Spleen (tissue), 11 donors: ENCODE measurements around the gene PRKCH. TPM values are rescaled to one million over a fixed set of nuclear protein-coding genes. Genes with fewer than 3 reads are reported as not detected.
"Not testable (repeated sequence)": the region's sequence is repeated elsewhere in the genome, so short reads cannot be mapped to it uniquely, and the experiment has no call there.

Experiments
- DNase-seq: peaks from one replicate; pipeline ENCODE4 v3.0.0-alpha.2; 2020
- H3K27ac ChIP-seq, 8 donors: fragments of 200-600 bp; sonication (generic) in 7 of 8; 1 replicate in 4 of 8; 2 replicates in 4 of 8; pipeline versions ENCODE4 v1.5.0 to v1.8.0; 2016 to 2021; ENCODE audit warnings: inconsistent platforms in 4 of 8, mild to moderate bottlenecking in 4 of 8, moderate library complexity in 1 of 8
- H3K27me3 ChIP-seq, 7 donors: fragments of 200-600 bp; sonication (generic) in 6 of 7; replicated peaks in 1 of 7; 1 replicate in 4 of 7; 2 replicates in 3 of 7; pipeline versions ENCODE4 v1.5.0 to v1.8.0; 2016 to 2021; ENCODE audit warnings: inconsistent platforms in 3 of 7, mild to moderate bottlenecking in 1 of 7
- H3K36me3 ChIP-seq, 6 donors: fragments of 200-600 bp; sonication (generic) in 5 of 6; 1 replicate in 4 of 6; 2 replicates in 2 of 6; pipeline versions ENCODE4 v1.5.0 to v1.8.0; 2016 to 2021; ENCODE audit warnings: inconsistent platforms in 2 of 6
- H3K4me1 ChIP-seq, 6 donors: fragments of 200-600 bp; sonication (generic) in 5 of 6; 1 replicate in 3 of 6; 2 replicates in 3 of 6; pipeline versions ENCODE4 v1.5.0 to v1.8.0; 2016 to 2021; ENCODE audit warnings: inconsistent platforms in 3 of 6
- H3K4me3 ChIP-seq, 8 donors: fragments of 200-600 bp; sonication (generic) in 7 of 8; 1 replicate in 4 of 8; 2 replicates in 4 of 8; pipeline versions ENCODE4 v1.5.0 to v1.8.0; 2016 to 2021; ENCODE audit warnings: inconsistent platforms in 4 of 8, mild to moderate bottlenecking in 4 of 8, moderate library complexity in 2 of 8
- H3K9me3 ChIP-seq, 8 donors: fragments of 200-600 bp; sonication (generic) in 7 of 8; 1 replicate in 4 of 8; 2 replicates in 4 of 8; pipeline versions ENCODE4 v1.5.0 to v1.8.0; 2016 to 2021; ENCODE audit warnings: inconsistent platforms in 4 of 8
- POLR2A ChIP-seq, 3 donors: fragments of 450-650 bp; IDR thresholded peaks; one replicate each; pipeline ENCODE4 v1.5.1; 2017; ENCODE audit warnings: antibody characterized with exemption in 3 of 3, mild to moderate bottlenecking in 1 of 3
- POLR2AphosphoS5 ChIP-seq, 3 donors: sonication (generic); formaldehyde crosslinking; IDR thresholded peaks; one replicate each; pipeline ENCODE4 v1.5.1; 2017; ENCODE audit warnings: antibody characterized with exemption in 3 of 3
- WGBS, 5 donors: extraction: QIAGEN DNeasy Blood & Tissue Kit in 3 of 5; methylation state at CpG; one replicate each; pipeline versions ENCODE4 v1.1.5 to v1.1.7; 2013 to 2018; 5-methylcytosine and 5-hydroxymethylcytosine counted together
- intact Hi-C: fragments of 100-400 bp; cut with DNase I; formaldehyde crosslinking; loops from one replicate; pipeline ENCODE4 v1.15.0; 2023; ENCODE audit warnings: low total_unique reads
- polyA plus RNA-seq, 3 donors: library from polyadenylated mRNA; stranded (reverse); fragments of 200-250 nt; gene quantifications; one replicate each; pipeline ENCODE4 v1.2.1, GENCODE V29; 2013
- total RNA-seq, 7 donors: library from RNA; depleted of rRNA in 3 of 7; stranded (reverse); fragments of >200 nt in 3 of 7; fragmentation: NEBNext Ultra II Directional in 4 of 7; extraction: Animal tissue kit (Norgen Biotek cat#: 25700) in 4 of 7; gene quantifications; one replicate each; pipeline versions ENCODE4 v1.1.0 to v1.2.1, GENCODE V29; 2016 to 2021
- TF ChIP-seq, protein P1 (sequence below), 11 experiments: fragments of 200-600 bp in 7 of 11; fragments of 450-650 bp in 4 of 11; sonication (generic) in 4 of 11; IDR thresholded peaks in 8 of 11; conservative IDR thresholded peaks in 3 of 11; 1 replicate in 7 of 11; 2 replicates in 4 of 11; pipeline versions ENCODE4 v1.4.0 to v1.8.0; 2016 to 2021; ENCODE audit warnings: antibody characterized with exemption in 11 of 11, inconsistent platforms in 4 of 11, mild to moderate bottlenecking in 1 of 11
- donor health status: healthy with polysubstance abuse.
- donor health status: DM: no; HTN: no; CAD: no; lungs with moderate emphysema.
- donor health status: DM: no; HTN: no; CAD: no.
- donor health status: Bipolar disorder and iron deficiency.
- donor health status: healthy.
- donor health status: DM: no; HTN: no; CAD: no.
- donor health status: DM: yes; HTN: yes; CAD: no.

Gene PRKCH
- total and polyA plus RNA-seq, 10 donors, result 10.0 to 184 (median 105) TPM

DNA sequence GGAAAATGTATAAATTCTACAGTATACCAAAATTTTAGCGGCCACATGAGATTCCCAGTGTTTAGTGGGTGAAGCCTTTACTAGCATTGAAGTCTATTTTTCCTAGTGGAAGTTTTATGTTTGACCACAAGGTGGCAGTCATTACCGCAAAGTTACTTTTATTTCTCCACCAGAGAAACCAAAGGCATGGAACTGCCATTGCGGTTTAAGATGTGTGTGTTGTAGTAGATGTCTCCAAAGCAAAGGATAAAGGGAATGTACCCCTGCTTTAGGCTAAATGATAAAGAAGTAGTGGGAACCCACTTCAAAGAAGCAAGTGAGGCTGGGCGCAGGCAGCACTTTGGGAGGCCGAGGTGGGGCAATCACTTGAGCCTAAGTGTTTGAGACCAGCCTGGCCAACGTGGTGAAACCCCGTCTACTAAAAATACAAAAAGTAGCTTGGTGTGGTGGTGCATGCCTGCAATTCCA is 140.5 kb downstream of the PRKCH start:
- DNase-seq, result no peak
- Histone ChIP-seq H3K4me3 (no peak overlapping the region), H3K27me3 (no peaks in the 10 kb centered on the region), H3K27ac (peak overlapping the region in 4 of 8 donors; percentile 24 to 41 (median 40)), H3K4me1 (peaks cover 11 to 55% (median 29%) of the 10 kb centered on the region in 6 donors), H3K36me3 (peaks cover 0 to 69% (median 28%) of the 10 kb centered on the region in 6 donors), H3K9me3 (peaks cover 0 to 7% (median 0%) of the 10 kb centered on the region in 8 donors)
- WGBS, 5 donors, result 40 to 53% (median 46%) methylated on average over 7 of the region's 7 CpGs
- TF ChIP-seq POLR2AphosphoS5 (IDR thresholded peaks at IDR 0.05), result peak in 1 of 3 donors; percentile 27
- TF ChIP-seq, protein P1, sequence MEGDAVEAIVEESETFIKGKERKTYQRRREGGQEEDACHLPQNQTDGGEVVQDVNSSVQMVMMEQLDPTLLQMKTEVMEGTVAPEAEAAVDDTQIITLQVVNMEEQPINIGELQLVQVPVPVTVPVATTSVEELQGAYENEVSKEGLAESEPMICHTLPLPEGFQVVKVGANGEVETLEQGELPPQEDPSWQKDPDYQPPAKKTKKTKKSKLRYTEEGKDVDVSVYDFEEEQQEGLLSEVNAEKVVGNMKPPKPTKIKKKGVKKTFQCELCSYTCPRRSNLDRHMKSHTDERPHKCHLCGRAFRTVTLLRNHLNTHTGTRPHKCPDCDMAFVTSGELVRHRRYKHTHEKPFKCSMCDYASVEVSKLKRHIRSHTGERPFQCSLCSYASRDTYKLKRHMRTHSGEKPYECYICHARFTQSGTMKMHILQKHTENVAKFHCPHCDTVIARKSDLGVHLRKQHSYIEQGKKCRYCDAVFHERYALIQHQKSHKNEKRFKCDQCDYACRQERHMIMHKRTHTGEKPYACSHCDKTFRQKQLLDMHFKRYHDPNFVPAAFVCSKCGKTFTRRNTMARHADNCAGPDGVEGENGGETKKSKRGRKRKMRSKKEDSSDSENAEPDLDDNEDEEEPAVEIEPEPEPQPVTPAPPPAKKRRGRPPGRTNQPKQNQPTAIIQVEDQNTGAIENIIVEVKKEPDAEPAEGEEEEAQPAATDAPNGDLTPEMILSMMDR (IDR thresholded peaks at IDR 0.05 in 8 of 11, conservative IDR thresholded peaks at IDR 0.05 in 3 of 11), result peak; percentile 71 to 91 (median 85)
- no peak for TF ChIP-seq POLR2A (IDR thresholded peaks at IDR 0.05)
- intact Hi-C loops, result loop anchor here (2.0 to 10.0 kb wide), 3 partner anchors 263 to 653 kb away; no protein-coding TSS in a partner anchor

GRCh38 chr14:61462566-61463193 is 141.3 kb downstream of the PRKCH start:
- no peak for DNase-seq
- Histone ChIP-seq H3K27me3 (no peaks in the 10 kb centered on the region), H3K4me1 (peaks cover 11 to 59% (median 33%) of the 10 kb centered on the region in 6 donors), H3K27ac (peak overlapping the region in 3 of 8 donors; percentile 39 to 59 (median 41)), H3K36me3 (peaks cover 0 to 66% (median 21%) of the 10 kb centered on the region in 6 donors), H3K9me3 (peaks cover 0 to 7% (median 0%) of the 10 kb centered on the region in 8 donors), H3K4me3 (no peak overlapping the region)
- WGBS, 5 donors, result 56 to 81% (median 65%) methylated on average over 4 of the region's 4 CpGs
- intact Hi-C loops, result loop anchor here (10.0 kb wide), 2 partner anchors 262 to 652 kb away; no protein-coding TSS in a partner anchor
- TF ChIP-seq POLR2A (IDR thresholded peaks at IDR 0.05) (no peak), POLR2AphosphoS5 (IDR thresholded peaks at IDR 0.05) (no peak)
- TF ChIP-seq, protein P1 (IDR thresholded peaks at IDR 0.05 in 8 of 11, conservative IDR thresholded peaks at IDR 0.05 in 3 of 11), result no peak

DNA sequence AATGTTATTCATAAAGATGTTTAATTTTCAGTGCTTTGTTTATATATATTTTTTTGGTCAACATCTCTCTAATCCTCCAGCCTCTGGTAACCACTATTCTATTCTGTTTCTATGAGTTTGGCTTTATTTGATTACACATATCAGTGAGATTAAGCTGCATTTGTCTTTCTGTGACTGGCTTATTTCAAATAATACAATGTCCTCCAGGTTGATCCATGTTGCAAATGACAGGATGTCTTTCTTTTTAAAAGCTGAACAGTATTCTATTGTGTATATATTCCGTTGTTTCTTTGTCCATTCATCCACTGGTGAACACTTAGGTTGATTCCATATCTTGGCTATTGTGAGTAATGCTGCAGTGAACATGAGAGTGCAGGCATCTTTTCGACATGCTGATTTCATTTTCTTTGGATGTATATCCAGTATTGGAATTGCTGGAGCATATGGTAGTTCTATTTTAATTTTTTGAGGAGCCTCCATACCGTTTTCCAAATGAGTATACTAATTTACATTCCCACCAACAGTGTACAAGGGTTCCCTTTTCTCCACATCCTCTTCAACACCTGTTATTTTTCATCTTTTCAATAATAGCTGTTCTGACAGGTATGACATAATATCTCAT is 142.4 kb downstream of the PRKCH start:
- Histone ChIP-seq H3K27ac (no peak overlapping the region), H3K9me3 (peaks cover 0 to 7% (median 0%) of the 10 kb centered on the region in 8 donors), H3K4me1 (peaks cover 11 to 70% (median 38%) of the 10 kb centered on the region in 6 donors), H3K36me3 (peaks cover 0 to 55% (median 11%) of the 10 kb centered on the region in 6 donors), H3K27me3 (no peaks in the 10 kb centered on the region), H3K4me3 (no peak overlapping the region)
- intact Hi-C loops, result loop anchor here (10.0 kb wide), 2 partner anchors 261 to 651 kb away; no protein-coding TSS in a partner anchor
- DNase-seq, result no peak
- TF ChIP-seq, protein P1 (IDR thresholded peaks at IDR 0.05 in 8 of 11, conservative IDR thresholded peaks at IDR 0.05 in 3 of 11), result no peak
- TF ChIP-seq POLR2AphosphoS5 (IDR thresholded peaks at IDR 0.05) (no peak), POLR2A (IDR thresholded peaks at IDR 0.05) (no peak)
- 84 to 94% (median 91%) methylated on average over 3 of the region's 3 CpGs for WGBS, 5 donors

GRCh38 chr14:61464539-61465320 is 143.4 kb downstream of the PRKCH start:
- 65 to 96% (median 94%) methylated on average over 2 of the region's 2 CpGs for WGBS, 5 donors
- not testable (repeated sequence) for H3K27me3 ChIP-seq

More at GRCh38 chr14:61464539-61465320, 143.4 kb downstream of the PRKCH start:
- not testable (repeated sequence) for H3K27ac ChIP-seq, DNase-seq, H3K9me3 ChIP-seq, H3K4me3 ChIP-seq
- intact Hi-C loops, result loop anchor here (10.0 kb wide), 2 partner anchors 260 to 650 kb away; no protein-coding TSS in a partner anchor
- H3K4me1 ChIP-seq, result peaks cover 11 to 79% (median 41%) of the 10 kb centered on the region in 6 donors
- peaks cover 0 to 46% (median 7%) of the 10 kb centered on the region in 6 donors for H3K36me3 ChIP-seq
